HG02981 (cell line): ENCODE results near the gene CD247.
"Not testable (repeated sequence)": the region's sequence is repeated elsewhere in the genome, so short reads cannot be mapped to it uniquely, and the experiment has no call there.

Source experiments
- ATAC-seq: cut with Tn5 transposase; IDR thresholded peaks from one replicate; pipeline ENCODE4 v1.9.1; 2021; ENCODE audit warnings: mild to moderate bottlenecking, moderate library complexity; ENCODE audit not compliant: unreplicated experiment

The CD247 gene

GRCh38 chr1:167518331-167518700 lies at the start of gene CD247:
Gene CD247 (minus strand): TSS chr1:167518529. CDS start chr1:167518465, 64 bp downstream.
- ATAC-seq = no peak

GRCh38 chr1:167567663-167568062 lies 49.3 kb upstream of the CD247 start:
- ATAC-seq = no peak

GRCh38 chr1:167566766-167567165 lies 48.4 kb upstream of the CD247 start:
- no peak for ATAC-seq

GRCh38 chr1:167565922-167566321 lies 47.6 kb upstream of the CD247 start:
- ATAC-seq = no peak

GRCh38 chr1:167564612-167565270 lies 46.4 kb upstream of the CD247 start:
- no peak for ATAC-seq

GRCh38 chr1:167563579-167564246 lies 45.4 kb upstream of the CD247 start:
- no peak for ATAC-seq

GRCh38 chr1:167562702-167563101 lies 44.4 kb upstream of the CD247 start:
- no peak for ATAC-seq

GRCh38 chr1:167561753-167562152 lies 43.4 kb upstream of the CD247 start:
- ATAC-seq = no peak

GRCh38 chr1:167555971-167556714 lies 37.8 kb upstream of the CD247 start:
- no peak for ATAC-seq

GRCh38 chr1:167555072-167555471 lies 36.7 kb upstream of the CD247 start:
- not testable (repeated sequence) for ATAC-seq

GRCh38 chr1:167554028-167554779 lies 35.9 kb upstream of the CD247 start:
- peak; percentile 13 for ATAC-seq

- peak; percentile 98 for ATAC-seq
Observed at GRCh38 chr1:167553136-167554027, 35.1 kb upstream of the CD247 start, which contains the start of gene CREG1. Gene CREG1 (minus strand): TSS chr1:167553762.

- no peak for ATAC-seq
Observed at GRCh38 chr1:167551362-167551761, 33.0 kb upstream of the CD247 start.

GRCh38 chr1:167548059-167548932 lies 30.0 kb upstream of the CD247 start:
- no peak for ATAC-seq

GRCh38 chr1:167546935-167547334 lies 28.6 kb upstream of the CD247 start:
- no peak for ATAC-seq

- ATAC-seq = no peak
Observed at GRCh38 chr1:167545349-167545748, 27.0 kb upstream of the CD247 start.

GRCh38 chr1:167544447-167545093 lies 26.2 kb upstream of the CD247 start:
- no peak for ATAC-seq

- no peak for ATAC-seq
Observed at GRCh38 chr1:167543199-167543990, 25.1 kb upstream of the CD247 start.
